Fibroblast of lung (primary cell): ENCODE measurements around the gene KCTD2. TPM values are rescaled to one million over a fixed set of nuclear protein-coding genes. Genes with fewer than 3 reads are reported as not detected.

Source experiments
- DNase-seq, 2 donors: peaks; one replicate each; pipeline versions ENCODE4 v3.0.0 to v3.0.0-alpha.2; 2010; ENCODE audit warnings: low read depth in 2 of 2
- H2AFZ ChIP-seq: 2 replicates; pipeline ENCODE4 v1.5.1; 2012; ENCODE audit warnings: low read length, control low read depth, inconsistent platforms
- H3K27ac ChIP-seq: 2 replicates; pipeline ENCODE4 v1.5.1; 2011; ENCODE audit warnings: low read length, control low read depth; ENCODE audit not compliant: insufficient read depth
- H3K27me3 ChIP-seq: 2 replicates; pipeline ENCODE4 v1.5.1; 2011; ENCODE audit warnings: mild to moderate bottlenecking, low read length; ENCODE audit not compliant: control insufficient read depth, insufficient read depth
- H3K36me3 ChIP-seq: 2 replicates; pipeline ENCODE4 v1.5.1; 2011; ENCODE audit warnings: low read length; ENCODE audit not compliant: control insufficient read depth, insufficient read depth
- H3K4me1 ChIP-seq: 2 replicates; pipeline ENCODE4 v1.5.1; 2011; ENCODE audit warnings: low read length; ENCODE audit not compliant: control insufficient read depth, insufficient read depth; ENCODE audit errors: extremely low read depth
- H3K4me2 ChIP-seq: 2 replicates; pipeline ENCODE4 v1.5.1; 2011; ENCODE audit warnings: low read length, control low read depth; ENCODE audit not compliant: insufficient read depth; ENCODE audit errors: extremely low read depth
- H3K4me3 ChIP-seq, 4 experiments: fragments of 200-600 bp in 1 of 4; sonication (generic) in 1 of 4; replicated peaks in 1 of 4; 2 replicates each; pipeline ENCODE4 v1.5.1; 2011 to 2016; ENCODE audit warnings: low read length in 4 of 4, low read depth in 3 of 4, mild to moderate bottlenecking in 3 of 4, control low read depth in 2 of 4, inconsistent platforms in 1 of 4, mixed read lengths in 1 of 4; ENCODE audit not compliant: insufficient read depth in 1 of 4; ENCODE audit errors: control extremely low read depth in 1 of 4
- H3K79me2 ChIP-seq: 2 replicates; pipeline ENCODE4 v1.5.1; 2012; ENCODE audit warnings: mild to moderate bottlenecking, low read length, inconsistent platforms; ENCODE audit not compliant: control insufficient read depth, insufficient read depth
- H3K9ac ChIP-seq: 2 replicates; pipeline ENCODE4 v1.5.1; 2011; ENCODE audit warnings: mild to moderate bottlenecking, low read length, control low read depth; ENCODE audit not compliant: insufficient read depth
- H3K9me3 ChIP-seq: 2 replicates; pipeline ENCODE4 v1.5.1; 2012; ENCODE audit warnings: low read depth, low read length; ENCODE audit not compliant: control insufficient read depth, insufficient read depth
- H4K20me1 ChIP-seq: 2 replicates; pipeline ENCODE4 v1.5.1; 2011; ENCODE audit warnings: low read length; ENCODE audit not compliant: control insufficient read depth, insufficient read depth; ENCODE audit errors: extremely low read depth
- EZH2 ChIP-seq: IDR thresholded peaks from 2 replicates; pipeline ENCODE4 v1.5.1; 2012; ENCODE audit warnings: low read length, control low read depth, mild to moderate bottlenecking; ENCODE audit errors: missing control alignments
- polyA plus RNA-seq, 2 donors: library from polyadenylated mRNA; depleted of rRNA in 1 of 2; stranded (reverse) in 1 of 2; unstranded in 1 of 2; fragments of >200 nt; gene quantifications; 2 replicates each; pipeline ENCODE4 v1.2.1, GENCODE V29; 2011 to 2012; ENCODE audit warnings: missing spikeins in 1 of 2
- total RNA-seq: library from RNA; depleted of rRNA; stranded (reverse); fragments of >200 nt; gene quantifications from 2 replicates; pipeline ENCODE4 v1.2.1, GENCODE V29; 2014
- TF ChIP-seq, protein P1 (sequence below), 2 donors: IDR thresholded peaks in 1 of 2; conservative IDR thresholded peaks in 1 of 2; 1 replicate in 1 of 2; 2 replicates in 1 of 2; pipeline ENCODE4 v1.5.1; 2011 to 2012; ENCODE audit warnings: low read length in 2 of 2, control low read depth in 1 of 2, inconsistent platforms in 1 of 2, low read depth in 1 of 2, mild to moderate bottlenecking in 1 of 2

Gene KCTD2
- total and polyA plus RNA-seq, 2 donors (not counting 1 experiment from before 2014, with no cell fraction given) = 17.7 to 29.5 TPM

DNA sequence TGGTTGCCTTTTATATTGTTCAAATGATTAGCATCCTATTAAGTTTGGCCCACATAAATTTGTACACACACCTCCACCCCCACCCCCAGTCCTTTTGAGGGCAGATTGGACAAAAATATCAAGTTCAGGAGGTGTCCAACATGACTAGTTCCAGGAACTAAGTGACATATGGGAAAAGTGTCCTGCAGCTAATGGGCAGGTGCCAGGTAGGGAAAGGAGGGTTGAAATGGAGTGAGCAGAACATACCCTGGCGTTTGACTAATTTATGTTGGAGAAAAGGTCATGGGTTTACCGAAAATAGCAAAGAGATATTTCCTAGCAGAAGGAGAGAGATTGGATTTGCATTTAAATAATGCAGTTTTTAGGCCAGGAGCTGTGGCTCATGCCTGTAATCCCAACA lies 4.9 kb downstream of the KCTD2 start:
- Histone ChIP-seq H3K27ac (no peak overlapping the region), H3K27me3 (no peaks in the 10 kb centered on the region), H3K36me3 (peaks cover 5% of the 10 kb centered on the region), H2AFZ (no peak overlapping the region), H4K20me1 (no peaks in the 10 kb centered on the region), H3K4me1 (peaks cover 3% of the 10 kb centered on the region), H3K9me3 (no peaks in the 10 kb centered on the region), H3K9ac (no peak overlapping the region), H3K4me2 (no peak overlapping the region), H3K4me3 (no peak overlapping the region), H3K79me2 (peaks cover 9% of the 10 kb centered on the region)
- DNase-seq = no peak
- no peak for TF ChIP-seq EZH2
- TF ChIP-seq, protein P1, sequence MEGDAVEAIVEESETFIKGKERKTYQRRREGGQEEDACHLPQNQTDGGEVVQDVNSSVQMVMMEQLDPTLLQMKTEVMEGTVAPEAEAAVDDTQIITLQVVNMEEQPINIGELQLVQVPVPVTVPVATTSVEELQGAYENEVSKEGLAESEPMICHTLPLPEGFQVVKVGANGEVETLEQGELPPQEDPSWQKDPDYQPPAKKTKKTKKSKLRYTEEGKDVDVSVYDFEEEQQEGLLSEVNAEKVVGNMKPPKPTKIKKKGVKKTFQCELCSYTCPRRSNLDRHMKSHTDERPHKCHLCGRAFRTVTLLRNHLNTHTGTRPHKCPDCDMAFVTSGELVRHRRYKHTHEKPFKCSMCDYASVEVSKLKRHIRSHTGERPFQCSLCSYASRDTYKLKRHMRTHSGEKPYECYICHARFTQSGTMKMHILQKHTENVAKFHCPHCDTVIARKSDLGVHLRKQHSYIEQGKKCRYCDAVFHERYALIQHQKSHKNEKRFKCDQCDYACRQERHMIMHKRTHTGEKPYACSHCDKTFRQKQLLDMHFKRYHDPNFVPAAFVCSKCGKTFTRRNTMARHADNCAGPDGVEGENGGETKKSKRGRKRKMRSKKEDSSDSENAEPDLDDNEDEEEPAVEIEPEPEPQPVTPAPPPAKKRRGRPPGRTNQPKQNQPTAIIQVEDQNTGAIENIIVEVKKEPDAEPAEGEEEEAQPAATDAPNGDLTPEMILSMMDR (conservative IDR thresholded peaks at IDR 0.05 in 1 of 2, IDR thresholded peaks at IDR 0.05 in 1 of 2; ENCODE audit: low read depth in 1 of 2, low read length in 2 of 2) = no peak

DNA sequence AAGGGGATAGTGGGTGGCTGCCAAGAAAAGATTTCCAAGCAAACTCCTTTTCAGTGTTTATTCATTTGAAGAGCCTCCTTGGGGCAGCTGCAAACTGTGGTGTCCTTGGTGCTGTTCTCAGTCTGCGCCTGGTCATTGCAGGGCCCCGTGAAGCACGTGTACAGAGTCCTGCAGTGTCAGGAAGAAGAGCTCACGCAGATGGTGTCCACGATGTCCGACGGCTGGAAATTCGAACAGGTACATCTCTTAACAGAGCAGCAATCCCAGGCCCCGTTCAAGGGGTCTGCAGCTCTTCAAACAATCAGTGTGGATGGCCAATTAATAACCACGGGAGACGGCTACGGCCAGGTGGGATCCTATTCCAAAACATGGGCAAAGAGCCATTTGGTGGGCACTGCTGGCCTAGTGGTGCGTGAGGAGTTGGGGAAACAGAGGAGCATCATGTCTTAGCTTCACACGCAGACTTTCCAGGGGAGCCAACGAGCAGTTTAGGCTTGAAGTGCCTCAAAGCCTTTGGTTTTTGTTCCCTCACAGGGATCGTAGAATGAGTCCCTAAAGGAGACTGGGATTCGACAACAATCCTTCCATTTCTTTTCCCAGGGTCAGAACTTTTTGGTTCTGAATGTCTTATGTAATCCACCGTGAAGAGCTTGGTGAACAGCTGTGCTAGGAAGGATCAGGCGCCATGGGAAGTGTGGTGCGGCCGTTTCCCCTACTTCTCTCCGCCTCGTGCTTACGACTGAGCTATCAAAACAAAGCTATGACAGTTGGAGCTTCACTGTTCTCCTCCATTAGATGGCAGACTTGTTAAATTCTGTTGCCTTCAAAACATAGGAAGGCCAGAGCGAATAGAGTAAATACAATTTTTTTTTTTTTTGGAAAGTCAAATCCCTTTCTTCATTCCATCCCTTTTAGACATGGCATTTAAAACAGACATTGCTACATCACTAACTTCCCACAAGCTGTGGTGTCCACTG lies 12.6 kb downstream of the KCTD2 start:
- Histone ChIP-seq H3K27ac (no peak overlapping the region), H2AFZ (no peak overlapping the region), H3K79me2 (no peaks in the 10 kb centered on the region), H3K9me3 (no peaks in the 10 kb centered on the region), H3K36me3 (peaks cover 20% of the 10 kb centered on the region), H3K27me3 (no peaks in the 10 kb centered on the region), H3K4me3 (no peak overlapping the region), H3K4me1 (no peaks in the 10 kb centered on the region), H3K4me2 (no peak overlapping the region), H4K20me1 (no peaks in the 10 kb centered on the region), H3K9ac (no peak overlapping the region)
- peak; percentile 50 to 84 for DNase-seq
- TF ChIP-seq, protein P1 (conservative IDR thresholded peaks at IDR 0.05 in 1 of 2, IDR thresholded peaks at IDR 0.05 in 1 of 2; ENCODE audit: low read depth in 1 of 2, low read length in 2 of 2) = peak; percentile 56 to 58
- no peak for TF ChIP-seq EZH2

DNA sequence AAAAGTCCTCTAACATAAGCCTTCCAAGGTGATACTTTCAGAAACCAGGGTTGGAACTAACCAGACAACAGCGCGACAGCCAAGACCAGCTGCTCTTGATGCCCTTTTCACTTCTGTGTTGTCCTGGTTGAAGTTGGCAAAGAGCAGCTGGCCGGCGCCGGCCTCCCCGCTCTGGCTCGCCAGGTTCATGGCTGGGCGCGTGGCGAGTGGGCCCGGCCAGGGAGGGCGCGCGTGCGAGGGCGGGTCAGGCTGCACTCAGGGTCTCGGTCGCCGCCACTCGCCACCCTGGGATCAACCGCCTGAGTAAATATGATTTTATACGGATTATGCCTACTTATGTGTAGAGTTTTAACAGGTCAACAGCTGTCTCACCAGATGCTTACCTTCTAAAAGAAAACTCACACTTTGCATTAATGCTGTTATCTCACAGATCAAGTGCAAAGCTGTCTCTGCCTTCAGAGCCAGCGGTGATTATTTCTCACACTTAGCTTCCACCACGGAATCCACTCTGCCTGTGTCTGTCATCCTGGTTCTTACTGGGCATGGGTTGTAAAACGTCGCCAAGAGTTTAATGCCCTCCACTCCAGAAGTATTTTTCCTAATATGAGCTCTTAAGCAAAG lies 13.5 kb downstream of the KCTD2 start:
- Histone ChIP-seq H3K4me1 (no peaks in the 10 kb centered on the region), H3K9me3 (no peaks in the 10 kb centered on the region), H4K20me1 (no peaks in the 10 kb centered on the region), H3K9ac (no peak overlapping the region), H3K27me3 (no peaks in the 10 kb centered on the region), H3K79me2 (no peaks in the 10 kb centered on the region), H3K36me3 (peaks cover 22% of the 10 kb centered on the region), H2AFZ (no peak overlapping the region), H3K4me2 (no peak overlapping the region), H3K27ac (no peak overlapping the region), H3K4me3 (no peak overlapping the region)
- no peak for DNase-seq
- TF ChIP-seq EZH2 = no peak
- TF ChIP-seq, protein P1 (conservative IDR thresholded peaks at IDR 0.05 in 1 of 2, IDR thresholded peaks at IDR 0.05 in 1 of 2; ENCODE audit: low read depth in 1 of 2, low read length in 2 of 2) = no peak
